ENCODE data around the gene PRSS35. TPM values are rescaled to one million over a fixed set of nuclear protein-coding genes. Genes with fewer than 3 reads are reported as not detected.
A peak's percentile ranks its signal among the peaks of the same experiment; 100 is the strongest.

Gene PRSS35
- 1 to 10 TPM in 1 of 5 donors, not detected in 4; 6.4 TPM for total RNA-seq
- polyA plus RNA-seq = under 1 TPM; 0.08 to 0.31 (median 0.12) TPM
- long read RNA-seq, donor 1, transcript PRSS35-201 (2 exons, 2,440 nt) = major isoform, 5 of 5 reads
- long read RNA-seq, donor 1, partial matches to known transcripts = 0 of 5 reads
- long read RNA-seq, donor 1, other reads (novel, unspliced or antisense) = 0 of 5 reads
- long read RNA-seq, donor 2, transcript PRSS35-201 (2 exons, 2,440 nt) = major isoform, 6 of 6 reads
- long read RNA-seq, donor 2, partial matches to known transcripts = 0 of 6 reads
- long read RNA-seq, donor 2, other reads (novel, unspliced or antisense) = 0 of 6 reads
- long read RNA-seq, donor 3, partial matches to known transcripts = 0 of 1 reads
- long read RNA-seq, donor 3, other reads (novel, unspliced or antisense) = 0 of 1 reads
- long read RNA-seq, donor 4, partial matches to known transcripts = 0 of 2 reads
- long read RNA-seq, donor 4, other reads (novel, unspliced or antisense) = 0 of 2 reads
- long read RNA-seq, donor 5, transcript PRSS35-201 (2 exons, 2,440 nt) = major isoform, 15 of 15 reads
- long read RNA-seq, donor 5, partial matches to known transcripts = 0 of 15 reads
- long read RNA-seq, donor 5, other reads (novel, unspliced or antisense) = 0 of 15 reads
- long read RNA-seq, donor 6, transcript PRSS35-201 (2 exons, 2,440 nt) = major isoform, 9 of 9 reads
- long read RNA-seq, donor 6, partial matches to known transcripts = 0 of 9 reads
- long read RNA-seq, donor 6, other reads (novel, unspliced or antisense) = 0 of 9 reads
- long read RNA-seq, donor 7, transcript PRSS35-201 (2 exons, 2,440 nt) = major isoform, 8 of 8 reads
- long read RNA-seq, donor 7, partial matches to known transcripts = 0 of 8 reads
- long read RNA-seq, donor 7, other reads (novel, unspliced or antisense) = 0 of 8 reads
- long read RNA-seq, donor 8, transcript PRSS35-201 (2 exons, 2,440 nt) = major isoform, 7 of 7 reads
- long read RNA-seq, donor 8, partial matches to known transcripts = 0 of 7 reads
- long read RNA-seq, donor 8, other reads (novel, unspliced or antisense) = 0 of 7 reads
- long read RNA-seq, donor 9, transcript PRSS35-201 (2 exons, 2,440 nt) = major isoform, 5 of 5 reads
- long read RNA-seq, donor 9, partial matches to known transcripts = 0 of 5 reads
- long read RNA-seq, donor 9, other reads (novel, unspliced or antisense) = 0 of 5 reads
- long read RNA-seq, donor 10, partial matches to known transcripts = 0 of 3 reads
- long read RNA-seq, donor 10, other reads (novel, unspliced or antisense) = 0 of 3 reads

- intact Hi-C loops (cut with DNase I; ENCODE audit: low total_unique reads) = loop anchor here (5.0 kb wide), 2 partner anchors 95 to 290 kb away; no protein-coding TSS in a partner anchor
- Histone ChIP-seq H3K9me3 (no peaks in the 10 kb centered on the region), H3K4me3 (peak within 1 kb of the TSS; percentile 37 to 54 (median 42)), H3K4me1 (peaks cover 6 to 18% (median 14%) of the 10 kb centered on the region in 4 donors), H3K27ac (peak within 1 kb of the TSS in 1 of 5 donors; percentile 35), H3K36me3 (no peaks in the 10 kb centered on the region), H3K27me3 (peaks cover 0 to 9% (median 0%) of the 10 kb centered on the region in 3 donors)
- WGBS, 5 donors = 1 to 3% (median 2%) methylated on average over 26 to 38 of the region's 38 CpGs
- peak in 5 of 7 experiments; percentile 23 to 57 (median 40) for TF ChIP-seq CTCF (IDR thresholded peaks at IDR 0.05)
- no peak for TF ChIP-seq POLR2A (IDR thresholded peaks at IDR 0.05)
- DNase-seq = peak; percentile 47 to 88
These were observed at the start of gene PRSS35 for GRCh38 chr6:83511901-83512681. Gene PRSS35 (plus strand): TSS chr6:83512534. CDS start chr6:83523442, 10,908 bp downstream.

- intact Hi-C loops (cut with DNase I; ENCODE audit: low total_unique reads) = no loop called here
- no peaks in the 10 kb centered on the region for H3K27me3 ChIP-seq
- H3K27ac ChIP-seq = no peak overlapping the region
- DNase-seq = no peak
- 32 to 64% (median 52%) methylated on average over 2 of the region's 2 CpGs for WGBS, 5 donors
- no peak for TF ChIP-seq CTCF (IDR thresholded peaks at IDR 0.05)
- TF ChIP-seq EP300 (IDR thresholded peaks at IDR 0.05) = no peak
- TF ChIP-seq POLR2A (IDR thresholded peaks at IDR 0.05) = no peak
- TF ChIP-seq POLR2AphosphoS5 (IDR thresholded peaks at IDR 0.05) = no peak
- H3K9me3 ChIP-seq = no peaks in the 10 kb centered on the region
- H3K4me3 ChIP-seq = no peak overlapping the region
- H3K4me1 ChIP-seq = no peaks in the 10 kb centered on the region
- no peaks in the 10 kb centered on the region for H3K36me3 ChIP-seq
These were observed 48.4 kb upstream of the PRSS35 start for GRCh38 chr6:83463886-83464285.

GRCh38 chr6:83464381-83465140 lies 47.8 kb upstream of the PRSS35 start:
- 88 to 96% (median 95%) methylated on average over 5 of the region's 5 CpGs for WGBS, 5 donors
- DNase-seq = no peak
- Histone ChIP-seq H3K9me3 (no peaks in the 10 kb centered on the region), H3K36me3 (no peaks in the 10 kb centered on the region), H3K4me3 (no peak overlapping the region), H3K4me1 (no peaks in the 10 kb centered on the region), H3K27me3 (no peaks in the 10 kb centered on the region), H3K27ac (no peak overlapping the region)
- no peak for TF ChIP-seq EP300 (IDR thresholded peaks at IDR 0.05)
- intact Hi-C loops (cut with DNase I; ENCODE audit: low total_unique reads) = no loop called here

GRCh38 chr6:83466328-83466727 lies 46.0 kb upstream of the PRSS35 start:
- Histone ChIP-seq H3K9me3 (no peaks in the 10 kb centered on the region), H3K36me3 (no peaks in the 10 kb centered on the region), H3K4me1 (no peaks in the 10 kb centered on the region), H3K4me3 (no peak overlapping the region), H3K27me3 (no peaks in the 10 kb centered on the region), H3K27ac (no peak overlapping the region)
- TF ChIP-seq POLR2A (IDR thresholded peaks at IDR 0.05) (no peak), EP300 (IDR thresholded peaks at IDR 0.05) (no peak), POLR2AphosphoS5 (IDR thresholded peaks at IDR 0.05) (no peak), CTCF (IDR thresholded peaks at IDR 0.05) (no peak)
- 82 to 91% (median 90%) methylated on average over 6 of the region's 6 CpGs for WGBS, 5 donors
- DNase-seq = no peak
- intact Hi-C loops (cut with DNase I; ENCODE audit: low total_unique reads) = no loop called here
